Activated CD4-positive, alpha-beta T cell treated with anti-CD3 and anti-CD28 coated beads, Interleukin-2, amount 10 ng/mL, durations not matched to agents 24 days and 14 days (primary cell): Measurements from ENCODE around the gene SLC7A9. TPM values are rescaled to one million over a fixed set of nuclear protein-coding genes. Genes with fewer than 3 reads are reported as not detected.
"Not testable (repeated sequence)": the region's sequence is repeated elsewhere in the genome, so short reads cannot be mapped to it uniquely, and the experiment has no call there.

ENCODE experiments used
- DNase-seq: peaks from one replicate; pipeline ENCODE4 v3.0.0; 2022
- H3K27ac Mint-ChIP-seq: one replicate; pipeline ENCODE4 v1.8.0; 2022; ENCODE audit warnings: mild to moderate bottlenecking, mixed read lengths
- H3K27me3 Mint-ChIP-seq: one replicate; pipeline ENCODE4 v1.8.0; 2022; ENCODE audit warnings: mixed read lengths
- H3K36me3 Mint-ChIP-seq: one replicate; pipeline ENCODE4 v1.8.0; 2022; ENCODE audit warnings: low read depth, mild to moderate bottlenecking, mixed read lengths
- H3K4me1 Mint-ChIP-seq: one replicate; pipeline ENCODE4 v1.8.0; 2021; ENCODE audit warnings: mixed read lengths
- H3K4me3 Mint-ChIP-seq: one replicate; pipeline ENCODE4 v1.8.0; 2022; ENCODE audit warnings: mild to moderate bottlenecking, moderate library complexity, mixed read lengths
- H3K9me3 Mint-ChIP-seq: one replicate; pipeline ENCODE4 v1.8.0; 2021; ENCODE audit warnings: mixed read lengths
- intact Hi-C: fragments of 100-400 bp; cut with micrococcal nuclease; formaldehyde crosslinking; loops from one replicate; pipeline ENCODE4 v1.15.1; 2023
- total RNA-seq: library from RNA; stranded (reverse); gene quantifications from 2 replicates; pipeline ENCODE4 v1.2.3, GENCODE V29; 2022

Gene SLC7A9
- total RNA-seq, 1 donor from 2014 or later: not detected

DNA sequence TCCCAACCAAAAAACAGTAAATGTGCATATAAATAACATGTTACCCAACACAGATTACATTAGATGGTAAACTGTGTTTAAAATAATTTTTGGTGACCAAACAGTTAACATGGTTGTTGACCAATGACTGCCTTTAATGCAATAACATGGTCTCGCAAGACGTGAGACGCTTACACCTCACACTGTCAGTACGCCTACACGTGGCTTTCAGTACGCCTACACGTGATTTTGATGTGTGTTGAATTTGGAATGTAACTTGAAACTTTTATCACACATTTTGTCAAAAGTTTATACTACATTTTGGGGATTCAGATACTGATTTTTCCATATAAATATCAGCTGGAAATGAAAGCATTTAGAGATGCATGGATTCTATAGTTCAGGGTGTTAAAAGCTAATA lies 32.0 kb downstream of the SLC7A9 start:
- H3K27me3 Mint-ChIP-seq: no peaks in the 10 kb centered on the region
- intact Hi-C loops: no loop called here
- no peak overlapping the region for H3K27ac Mint-ChIP-seq
- H3K4me3 Mint-ChIP-seq: no peak overlapping the region
- H3K9me3 Mint-ChIP-seq: peaks cover 6% of the 10 kb centered on the region
- H3K4me1 Mint-ChIP-seq: peaks cover 4% of the 10 kb centered on the region
- DNase-seq: no peak
- H3K36me3 Mint-ChIP-seq: no peaks in the 10 kb centered on the region

DNA sequence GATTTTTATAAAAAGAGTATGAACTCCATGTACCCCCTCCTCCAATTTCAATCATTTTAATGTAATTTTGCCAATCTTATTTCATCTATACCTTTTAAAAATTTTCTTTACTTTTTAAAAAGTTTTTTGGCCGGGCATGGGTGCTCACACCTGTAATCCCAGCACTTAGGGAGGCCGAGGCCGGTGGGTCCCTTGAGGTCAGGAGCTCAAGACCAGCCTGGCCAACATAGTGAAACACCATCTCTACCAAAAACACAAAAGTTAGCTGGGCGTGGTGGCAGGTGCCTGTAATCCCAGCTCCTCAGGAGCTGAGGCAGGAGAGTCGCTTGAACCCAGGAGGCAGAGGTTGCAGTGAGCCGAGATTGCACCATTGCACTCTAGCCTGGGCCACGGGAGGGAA lies 36.2 kb downstream of the SLC7A9 start:
- not testable (repeated sequence) for H3K4me3 Mint-ChIP-seq

DNA sequence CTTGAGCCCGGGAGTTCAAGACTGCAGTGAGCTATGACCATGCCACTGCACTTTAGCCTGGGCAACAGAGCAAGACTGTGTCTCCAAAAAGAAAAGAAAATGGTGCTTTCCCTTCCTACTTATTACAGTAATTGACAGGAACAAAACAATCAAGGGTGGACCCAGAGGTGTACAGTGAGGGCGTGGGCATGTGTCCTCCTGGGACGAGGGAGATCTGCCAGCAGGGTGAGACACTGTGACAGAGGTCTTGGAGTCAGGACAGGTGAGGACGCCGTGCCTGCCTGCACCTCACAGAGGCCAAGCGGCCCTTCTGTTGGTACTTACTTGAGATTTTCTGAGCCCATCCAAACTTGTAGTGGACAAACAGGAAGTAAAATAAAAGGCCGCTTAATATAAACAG lies 36.7 kb downstream of the SLC7A9 start:
- H3K9me3 Mint-ChIP-seq, DNase-seq, H3K4me1 Mint-ChIP-seq, H3K27me3 Mint-ChIP-seq, H3K4me3 Mint-ChIP-seq, H3K36me3 Mint-ChIP-seq, intact Hi-C loops, H3K27ac Mint-ChIP-seq: not testable (repeated sequence)

More for the DNA sequence above, 36.2 kb downstream of the SLC7A9 start:
- H3K27ac Mint-ChIP-seq, H3K36me3 Mint-ChIP-seq, DNase-seq, H3K4me1 Mint-ChIP-seq, H3K27me3 Mint-ChIP-seq, intact Hi-C loops, H3K9me3 Mint-ChIP-seq: not testable (repeated sequence)

DNA sequence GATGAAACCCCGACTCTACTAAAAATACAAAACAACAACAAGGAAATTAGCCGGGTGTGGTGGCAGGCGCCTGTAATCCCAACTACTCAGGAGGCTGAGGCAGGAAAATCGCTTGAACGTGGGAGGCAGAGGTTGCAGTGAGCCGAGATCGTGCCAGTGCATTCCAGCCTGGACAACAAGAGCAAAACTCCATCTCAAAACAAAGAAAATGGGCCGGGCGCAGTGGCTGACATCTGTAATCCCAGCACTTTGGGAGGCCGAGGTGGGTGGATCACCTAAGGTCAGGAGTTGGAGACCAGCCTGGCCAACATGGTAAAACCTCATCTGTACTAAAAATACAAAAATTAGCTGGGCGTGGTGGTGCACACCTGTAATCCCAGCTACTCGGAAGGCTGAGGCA lies 37.5 kb downstream of the SLC7A9 start:
- intact Hi-C loops, DNase-seq, H3K27ac Mint-ChIP-seq, H3K9me3 Mint-ChIP-seq, H3K4me1 Mint-ChIP-seq, H3K27me3 Mint-ChIP-seq, H3K36me3 Mint-ChIP-seq, H3K4me3 Mint-ChIP-seq: not testable (repeated sequence)

DNA sequence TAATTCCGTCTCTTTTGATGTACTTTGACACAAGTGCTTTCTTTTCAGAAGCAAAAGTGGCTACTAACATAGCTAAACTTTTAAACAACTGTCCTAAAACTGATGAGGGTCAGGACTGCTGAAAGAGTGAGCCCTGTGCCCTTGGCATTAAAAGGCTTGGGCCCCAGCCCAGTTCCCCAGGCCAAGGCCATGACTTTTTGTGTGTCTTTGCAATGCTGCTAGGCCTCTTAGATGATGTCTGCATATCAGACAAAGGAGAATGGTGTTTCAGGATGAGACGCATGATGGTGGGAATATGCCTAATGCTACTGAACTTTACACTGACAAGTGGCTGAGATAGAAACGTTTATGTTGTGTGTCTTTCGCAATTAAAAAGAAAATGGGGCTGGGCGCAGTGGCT lies 38.0 kb downstream of the SLC7A9 start:
- H3K27me3 Mint-ChIP-seq: peaks cover 9% of the 10 kb centered on the region
- H3K27ac Mint-ChIP-seq: no peak overlapping the region
- no peak for DNase-seq
- H3K4me3 Mint-ChIP-seq: no peak overlapping the region
- H3K4me1 Mint-ChIP-seq: peaks cover 5% of the 10 kb centered on the region
- H3K9me3 Mint-ChIP-seq: no peaks in the 10 kb centered on the region
- intact Hi-C loops: no loop called here
- no peaks in the 10 kb centered on the region for H3K36me3 Mint-ChIP-seq

DNA sequence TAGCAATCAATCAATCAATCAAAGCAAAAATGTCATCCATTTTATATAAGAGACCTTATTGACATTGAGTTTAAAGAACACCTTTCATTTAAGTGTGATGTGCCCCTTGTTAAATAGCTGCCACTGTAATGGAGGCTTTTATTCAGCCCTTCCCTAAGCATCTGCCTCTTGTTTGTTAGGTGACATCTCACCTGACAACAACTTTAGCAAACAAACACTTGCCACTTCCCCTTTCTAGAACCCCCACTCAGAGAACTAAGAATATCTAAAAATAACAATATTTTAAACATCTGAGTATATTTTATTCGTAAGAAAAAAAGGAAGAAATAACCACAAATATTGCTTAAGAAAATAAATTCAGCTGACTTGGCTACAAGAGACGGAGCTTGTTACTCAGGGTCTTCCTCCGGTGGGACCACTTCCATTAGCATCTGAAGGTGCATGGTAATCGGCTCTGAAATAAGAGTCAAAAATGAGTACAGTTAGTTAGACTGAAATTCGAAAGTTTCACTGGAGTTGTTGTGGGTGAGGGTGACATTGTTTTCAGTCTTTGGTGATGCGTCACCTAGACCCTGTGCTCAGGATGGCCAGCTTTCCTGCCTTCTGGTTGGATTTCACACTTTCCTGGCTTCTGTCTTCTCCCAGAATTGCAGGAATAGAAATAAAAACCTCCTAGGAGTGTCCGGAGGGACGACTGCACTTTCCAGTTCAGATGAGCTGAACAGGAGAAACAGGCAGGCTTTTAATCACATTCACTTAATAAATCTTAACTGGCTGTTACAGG lies 39.1 kb downstream of the SLC7A9 start:
- H3K36me3 Mint-ChIP-seq: no peaks in the 10 kb centered on the region
- H3K27me3 Mint-ChIP-seq: peaks cover 9% of the 10 kb centered on the region
- no peak overlapping the region for H3K27ac Mint-ChIP-seq
- H3K4me3 Mint-ChIP-seq: no peak overlapping the region
- H3K4me1 Mint-ChIP-seq: peaks cover 5% of the 10 kb centered on the region
- DNase-seq: no peak
- intact Hi-C loops: no loop called here
- H3K9me3 Mint-ChIP-seq: no peaks in the 10 kb centered on the region

DNA sequence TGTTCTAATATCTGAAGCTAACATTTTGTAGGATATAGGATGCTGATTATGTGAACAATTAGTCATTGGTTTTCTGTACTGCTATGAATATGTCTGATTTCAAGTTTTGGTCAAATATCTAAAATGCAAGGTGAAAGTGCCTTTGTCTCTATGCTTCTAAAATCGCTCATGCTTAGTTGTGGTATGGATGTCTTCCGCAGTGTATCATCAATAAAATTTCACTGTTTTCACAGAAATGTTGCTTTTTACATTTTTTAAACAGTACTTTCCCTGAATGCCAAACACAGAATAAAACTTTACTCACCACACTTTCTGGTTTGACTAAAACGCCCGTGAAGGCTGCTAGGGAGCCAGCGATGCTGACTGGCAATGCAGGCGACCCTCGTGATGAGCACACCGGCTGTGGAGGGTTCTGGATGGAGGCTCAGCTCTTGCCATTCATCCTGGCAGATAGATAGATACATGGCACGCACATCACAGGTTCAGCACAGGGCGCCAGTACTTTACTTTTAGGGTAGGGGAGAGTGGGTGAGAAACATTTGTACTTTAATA lies 40.1 kb downstream of the SLC7A9 start:
- H3K4me3 Mint-ChIP-seq: no peak overlapping the region
- no peaks in the 10 kb centered on the region for H3K9me3 Mint-ChIP-seq
- H3K36me3 Mint-ChIP-seq: no peaks in the 10 kb centered on the region
- no peak overlapping the region for H3K27ac Mint-ChIP-seq
- H3K4me1 Mint-ChIP-seq: peaks cover 5% of the 10 kb centered on the region
- no peak for DNase-seq
- intact Hi-C loops: no loop called here
- peaks cover 13% of the 10 kb centered on the region for H3K27me3 Mint-ChIP-seq

DNA sequence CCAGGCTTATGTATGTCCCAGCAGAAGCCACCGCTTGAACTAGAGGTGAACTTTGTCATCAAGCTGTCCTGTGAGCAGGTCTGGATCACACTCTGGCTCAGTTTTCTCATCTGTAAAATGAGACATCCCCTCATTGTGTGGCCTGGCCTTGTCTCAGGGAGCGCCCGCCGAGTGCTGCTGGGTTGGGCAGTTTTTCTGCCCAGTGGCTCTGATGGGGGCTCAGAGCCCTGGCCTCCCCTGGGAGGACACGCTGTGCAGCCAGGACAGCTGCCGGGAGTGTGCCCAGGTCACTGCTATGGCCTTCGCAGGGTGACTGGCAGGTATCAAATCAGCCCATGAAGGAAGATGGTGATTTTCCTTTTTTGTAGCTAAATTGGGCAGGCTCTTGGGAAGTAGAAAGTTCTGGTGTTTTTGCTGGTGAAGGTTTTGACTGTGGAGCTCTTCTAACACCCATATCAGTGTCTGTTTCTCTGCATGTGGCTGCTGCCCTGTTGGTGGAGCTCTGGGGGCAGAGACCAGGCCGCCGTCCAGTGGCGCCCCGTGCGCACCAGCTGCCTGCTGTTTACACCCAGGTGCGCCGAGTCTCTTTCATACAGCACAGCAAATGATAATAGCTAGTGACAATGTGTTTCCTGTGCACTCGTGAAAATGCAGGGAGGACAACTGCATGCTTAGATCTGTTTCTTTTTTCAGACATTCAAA lies 40.8 kb downstream of the SLC7A9 start:
- peaks cover 5% of the 10 kb centered on the region for H3K4me1 Mint-ChIP-seq
- intact Hi-C loops: no loop called here
- H3K27me3 Mint-ChIP-seq: peaks cover 15% of the 10 kb centered on the region
- H3K27ac Mint-ChIP-seq: no peak overlapping the region
- no peaks in the 10 kb centered on the region for H3K9me3 Mint-ChIP-seq
- no peak overlapping the region for H3K4me3 Mint-ChIP-seq
- no peaks in the 10 kb centered on the region for H3K36me3 Mint-ChIP-seq
- no peak for DNase-seq

DNA sequence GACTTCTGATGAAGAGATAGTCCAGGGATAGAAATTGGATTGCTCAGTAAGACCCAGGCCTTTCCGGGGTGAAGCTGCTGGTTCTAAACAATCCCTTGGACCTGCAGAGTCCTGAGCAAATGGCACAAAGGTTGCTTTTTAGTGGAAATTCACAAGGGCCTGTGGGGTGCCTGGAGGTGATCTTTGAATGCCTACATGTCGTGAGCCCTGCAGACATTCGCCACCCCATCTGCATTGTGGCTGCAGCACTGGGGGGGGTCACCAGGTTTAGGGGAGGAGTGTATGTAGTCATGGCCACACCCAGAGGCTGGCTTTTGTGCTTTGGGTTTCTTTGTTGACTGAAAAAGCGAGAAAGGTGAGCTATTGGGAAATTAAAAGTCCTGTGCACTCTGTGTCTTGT lies 41.4 kb downstream of the SLC7A9 start:
- Mint-ChIP-seq H3K4me3 (no peak overlapping the region), H3K27me3 (peaks cover 15% of the 10 kb centered on the region), H3K27ac (no peak overlapping the region), H3K36me3 (no peaks in the 10 kb centered on the region), H3K9me3 (no peaks in the 10 kb centered on the region), H3K4me1 (peaks cover 5% of the 10 kb centered on the region)
- DNase-seq: no peak
- intact Hi-C loops: no loop called here

DNA sequence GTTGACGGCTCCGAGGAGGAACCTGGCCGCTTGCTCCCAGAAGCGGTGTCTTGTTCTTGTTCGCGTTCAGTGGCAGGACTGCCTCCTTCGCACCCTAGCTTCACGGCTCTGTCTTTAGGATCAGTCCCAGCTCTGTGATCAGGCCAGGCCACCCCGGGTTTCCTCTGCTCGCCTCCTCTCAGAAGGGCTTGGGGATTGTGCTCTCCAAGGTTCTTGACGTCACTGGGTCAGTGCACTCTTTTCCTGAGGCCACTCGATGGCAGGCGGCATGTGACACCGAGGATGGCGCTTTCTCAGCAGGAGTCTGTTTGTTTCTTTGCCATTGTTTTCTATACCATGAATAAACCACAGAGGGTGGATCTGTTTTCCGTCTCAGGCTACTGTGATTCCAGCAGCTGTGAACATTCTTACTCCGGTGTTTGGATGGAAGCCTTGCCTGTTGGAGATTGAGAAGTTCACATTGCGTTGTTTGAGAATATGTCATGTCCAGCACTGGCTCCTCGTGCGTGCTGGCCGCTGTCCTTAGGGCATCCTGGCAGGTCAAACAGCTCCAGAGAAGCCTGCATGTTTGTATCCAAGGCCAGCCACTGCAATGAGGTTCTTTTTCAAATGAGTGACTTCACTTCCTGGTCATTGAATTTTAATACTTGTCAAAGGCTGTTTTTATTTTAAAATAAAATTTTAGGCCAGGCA lies 44.5 kb downstream of the SLC7A9 start:
- H3K4me3 Mint-ChIP-seq: no peak overlapping the region
- intact Hi-C loops: no loop called here

DNA sequence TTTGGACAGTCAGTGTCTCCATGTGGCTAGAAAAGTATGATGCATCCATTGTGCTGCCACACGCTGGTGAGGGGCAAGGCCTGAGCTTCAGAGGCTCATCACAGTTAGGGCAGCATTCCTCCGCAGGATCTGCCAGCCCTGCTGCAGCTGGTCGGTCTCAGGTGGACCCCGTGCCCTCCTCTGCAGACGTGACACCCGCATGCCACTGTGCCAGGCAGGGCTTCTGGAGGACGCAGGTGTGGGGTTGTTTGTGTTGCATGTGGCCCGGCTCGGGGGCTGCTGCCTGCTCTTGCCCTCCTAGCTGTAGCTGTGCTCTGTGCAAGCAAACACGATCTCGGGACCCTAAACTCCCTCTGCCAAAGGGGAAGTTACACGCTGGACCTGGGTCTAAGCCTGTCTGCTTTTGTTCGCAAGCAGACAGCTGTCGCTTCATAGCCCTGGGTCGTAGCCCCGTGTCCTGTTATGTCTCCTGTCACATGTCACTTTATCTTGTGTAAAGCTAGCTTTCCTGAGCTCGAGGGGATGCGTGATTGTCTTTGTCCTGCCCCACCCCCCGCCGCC lies 45.3 kb downstream of the SLC7A9 start:
- no peaks in the 10 kb centered on the region for H3K9me3 Mint-ChIP-seq
- H3K27ac Mint-ChIP-seq: no peak overlapping the region
- intact Hi-C loops: no loop called here
- H3K4me3 Mint-ChIP-seq: no peak overlapping the region
- no peak for DNase-seq
- H3K4me1 Mint-ChIP-seq: peaks cover 4% of the 10 kb centered on the region
- H3K36me3 Mint-ChIP-seq: no peaks in the 10 kb centered on the region
- peaks cover 22% of the 10 kb centered on the region for H3K27me3 Mint-ChIP-seq

More for the DNA sequence above, 44.5 kb downstream of the SLC7A9 start:
- H3K27me3 Mint-ChIP-seq: peaks cover 18% of the 10 kb centered on the region
- no peaks in the 10 kb centered on the region for H3K9me3 Mint-ChIP-seq
- no peak overlapping the region for H3K27ac Mint-ChIP-seq
- H3K36me3 Mint-ChIP-seq: no peaks in the 10 kb centered on the region
- H3K4me1 Mint-ChIP-seq: peaks cover 5% of the 10 kb centered on the region
- DNase-seq: no peak

DNA sequence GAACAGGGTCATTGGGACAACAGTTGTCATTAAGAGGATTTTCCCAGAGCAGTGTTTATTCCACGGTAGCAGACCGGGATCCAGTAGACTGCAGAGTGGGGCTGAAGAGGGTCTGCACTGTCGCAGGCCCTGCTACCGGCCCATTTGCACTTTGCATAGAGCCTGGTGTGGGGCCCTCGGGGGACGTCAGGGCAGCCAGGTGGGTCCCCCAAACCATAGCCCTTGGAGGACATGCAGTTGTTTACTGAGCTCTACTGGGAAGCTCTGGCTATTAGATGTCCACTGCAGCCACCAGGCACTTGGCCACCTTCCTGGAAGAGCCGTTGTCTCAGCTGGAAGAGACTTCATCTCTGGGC lies 45.8 kb downstream of the SLC7A9 start:
- intact Hi-C loops: no loop called here
- H3K27ac Mint-ChIP-seq: no peak overlapping the region
- H3K9me3 Mint-ChIP-seq: no peaks in the 10 kb centered on the region
- H3K4me1 Mint-ChIP-seq: peaks cover 2% of the 10 kb centered on the region
- H3K36me3 Mint-ChIP-seq: no peaks in the 10 kb centered on the region
- peaks cover 20% of the 10 kb centered on the region for H3K27me3 Mint-ChIP-seq
- H3K4me3 Mint-ChIP-seq: no peak overlapping the region
- DNase-seq: no peak

DNA sequence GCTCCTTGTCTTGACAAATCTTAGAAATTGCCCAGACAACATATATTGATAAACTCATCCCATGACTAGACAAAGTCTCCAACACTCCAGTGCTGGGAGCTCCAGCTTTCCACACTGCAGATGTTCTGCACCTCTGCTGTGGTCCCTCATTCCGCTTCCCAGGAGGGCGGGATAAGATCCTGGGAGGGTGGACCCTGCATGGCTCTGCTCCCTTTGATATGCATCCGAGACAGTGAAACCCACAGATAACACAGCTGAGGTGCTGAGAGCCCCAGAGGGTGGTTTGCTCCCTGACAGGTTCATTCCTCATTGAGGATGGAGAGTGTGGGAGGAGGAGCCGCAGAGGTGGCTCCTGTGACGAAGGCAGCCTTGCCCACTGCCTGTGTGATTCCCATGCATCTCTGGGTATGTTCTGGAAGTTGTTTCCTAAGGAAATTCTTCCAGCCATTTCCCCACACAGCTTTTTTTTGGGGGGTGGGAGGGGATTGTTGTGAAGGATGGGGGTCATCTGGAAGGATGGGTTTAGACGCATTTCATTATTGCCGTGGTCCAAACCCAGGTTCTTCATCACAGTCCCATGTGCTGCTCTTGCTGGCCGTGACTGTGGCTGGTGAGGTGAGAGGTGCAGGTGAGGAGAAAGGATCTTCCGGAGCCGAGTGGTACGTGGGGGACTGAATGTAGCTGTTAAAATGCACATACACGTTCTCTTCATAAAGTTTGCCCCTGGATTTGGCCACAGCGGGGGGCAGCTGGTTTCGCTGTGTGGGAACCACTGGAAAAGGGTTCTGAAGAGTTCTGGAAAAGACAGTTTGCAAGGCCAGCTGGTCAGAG lies 46.4 kb downstream of the SLC7A9 start:
- peaks cover 2% of the 10 kb centered on the region for H3K4me1 Mint-ChIP-seq
- no peaks in the 10 kb centered on the region for H3K9me3 Mint-ChIP-seq
- no peaks in the 10 kb centered on the region for H3K36me3 Mint-ChIP-seq
- no peak overlapping the region for H3K27ac Mint-ChIP-seq
- DNase-seq: no peak
- H3K27me3 Mint-ChIP-seq: peaks cover 19% of the 10 kb centered on the region
- intact Hi-C loops: no loop called here
- H3K4me3 Mint-ChIP-seq: no peak overlapping the region
